GM13976 (cell line): ENCODE data around the gene JPH3.

Experiments
- DNase-seq: peaks from one replicate; pipeline ENCODE4 v3.0.0; 2012; ENCODE audit warnings: low spot score
- CTCF ChIP-seq: IDR thresholded peaks from 2 replicates; pipeline ENCODE4 v1.5.1; 2012; ENCODE audit warnings: borderline replicate concordance, mild to moderate bottlenecking; ENCODE audit not compliant: insufficient read depth; ENCODE audit errors: extremely low read depth, missing control alignments, control extremely low read depth
- in situ Hi-C: fragments of 300-500 bp; cut with MboI; formaldehyde crosslinking; loops from one replicate; pipeline ENCODE4 v1.12.0; 2022; ENCODE audit warnings: low sequenced_read_pairs, mixed read lengths, inconsistent platforms; ENCODE audit not compliant: unreplicated experiment

JPH3 gene

GRCh38 chr16:87559945-87560344 lies 42.4 kb upstream of the JPH3 start:
- TF ChIP-seq CTCF, result no peak
- in situ Hi-C loops, result no loop called here
- no peak for DNase-seq

GRCh38 chr16:87560428-87561199 lies 41.7 kb upstream of the JPH3 start:
- in situ Hi-C loops, result no loop called here
- peak; percentile 62 for DNase-seq
- no peak for TF ChIP-seq CTCF

GRCh38 chr16:87561200-87562105 lies 40.9 kb upstream of the JPH3 start:
- DNase-seq, result no peak
- TF ChIP-seq CTCF, result no peak
- in situ Hi-C loops, result no loop called here

- in situ Hi-C loops, result no loop called here
- DNase-seq, result no peak
- TF ChIP-seq CTCF, result no peak
Observed at GRCh38 chr16:87562201-87562600, 40.1 kb upstream of the JPH3 start.

DNA sequence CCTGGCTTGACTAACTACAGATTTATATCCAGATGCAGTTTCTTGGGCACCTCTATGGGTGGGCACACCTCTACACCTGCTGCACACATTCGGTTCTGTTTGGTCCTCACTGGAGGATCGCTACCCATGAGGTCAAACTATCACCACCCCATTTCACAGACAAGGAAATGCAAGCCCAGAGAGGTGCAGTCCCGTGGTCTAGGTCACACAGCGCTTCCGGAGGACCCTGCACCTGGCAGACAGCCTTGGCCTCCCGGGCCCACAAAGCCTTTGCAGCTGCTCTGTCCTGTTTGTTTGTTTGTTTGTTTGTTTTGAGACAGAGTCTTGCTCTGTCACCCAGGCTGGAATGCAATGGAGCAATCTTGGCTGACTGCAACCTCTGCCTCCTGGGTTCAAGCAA lies 39.3 kb upstream of the JPH3 start:
- DNase-seq, result no peak
- TF ChIP-seq CTCF, result no peak
- in situ Hi-C loops, result no loop called here

- no peak for TF ChIP-seq CTCF
- DNase-seq, result no peak
- in situ Hi-C loops, result no loop called here
Observed at GRCh38 chr16:87563714-87564523, 38.4 kb upstream of the JPH3 start.
